ENCODE results near the gene SART1.

DNA sequence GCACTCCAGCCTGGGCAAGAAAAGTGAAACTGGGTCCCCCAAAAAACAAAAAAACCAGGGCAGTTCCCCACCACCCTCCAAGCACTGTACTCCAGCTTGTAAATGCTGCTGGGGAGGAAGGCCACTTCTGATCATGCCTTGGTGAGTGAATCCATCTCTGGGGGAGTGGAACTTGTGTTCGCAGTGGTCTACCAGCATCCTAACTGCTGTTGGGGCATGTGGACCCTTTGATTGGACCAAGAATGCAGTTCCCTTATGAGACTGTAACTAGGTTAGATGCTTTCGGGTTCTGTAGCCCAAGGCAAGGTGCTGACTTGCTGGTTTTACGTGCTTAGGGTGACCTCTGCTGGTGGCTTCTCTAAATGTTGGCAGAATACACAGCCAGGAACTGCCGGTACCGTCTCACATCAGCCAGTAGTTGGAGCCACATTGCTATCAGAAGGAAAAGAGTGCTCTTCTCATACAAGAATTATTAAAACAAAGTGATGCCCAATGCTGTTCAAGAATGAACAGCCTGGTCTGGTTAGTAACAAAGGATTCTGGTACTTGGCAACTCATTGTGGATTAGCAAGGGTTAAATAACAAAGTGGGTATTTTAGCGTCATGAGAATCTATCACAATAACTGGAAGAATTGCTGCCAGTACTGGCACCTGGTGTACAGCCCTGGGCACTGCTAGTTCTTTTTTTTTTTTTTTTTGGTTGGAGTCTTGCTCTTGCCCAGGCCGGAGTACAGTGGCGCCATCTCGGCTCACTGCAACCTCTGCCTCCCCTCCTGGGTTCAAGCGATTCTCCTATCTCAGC is 27.5 kb downstream of the SART1 start:
- TF ChIP-seq, protein P1, sequence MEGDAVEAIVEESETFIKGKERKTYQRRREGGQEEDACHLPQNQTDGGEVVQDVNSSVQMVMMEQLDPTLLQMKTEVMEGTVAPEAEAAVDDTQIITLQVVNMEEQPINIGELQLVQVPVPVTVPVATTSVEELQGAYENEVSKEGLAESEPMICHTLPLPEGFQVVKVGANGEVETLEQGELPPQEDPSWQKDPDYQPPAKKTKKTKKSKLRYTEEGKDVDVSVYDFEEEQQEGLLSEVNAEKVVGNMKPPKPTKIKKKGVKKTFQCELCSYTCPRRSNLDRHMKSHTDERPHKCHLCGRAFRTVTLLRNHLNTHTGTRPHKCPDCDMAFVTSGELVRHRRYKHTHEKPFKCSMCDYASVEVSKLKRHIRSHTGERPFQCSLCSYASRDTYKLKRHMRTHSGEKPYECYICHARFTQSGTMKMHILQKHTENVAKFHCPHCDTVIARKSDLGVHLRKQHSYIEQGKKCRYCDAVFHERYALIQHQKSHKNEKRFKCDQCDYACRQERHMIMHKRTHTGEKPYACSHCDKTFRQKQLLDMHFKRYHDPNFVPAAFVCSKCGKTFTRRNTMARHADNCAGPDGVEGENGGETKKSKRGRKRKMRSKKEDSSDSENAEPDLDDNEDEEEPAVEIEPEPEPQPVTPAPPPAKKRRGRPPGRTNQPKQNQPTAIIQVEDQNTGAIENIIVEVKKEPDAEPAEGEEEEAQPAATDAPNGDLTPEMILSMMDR (IDR thresholded peaks at IDR 0.05): peak; percentile 90 to 100 (median 99)
- no peak for TF ChIP-seq POLR2A (IDR thresholded peaks at IDR 0.05)

All from adrenal gland (tissue), 5 donors.